A549 (cell line): ENCODE measurements around the gene SPATA13. TPM values are rescaled to one million over a fixed set of nuclear protein-coding genes. Genes with fewer than 3 reads are reported as not detected.

Experiments
- ATAC-seq, 2 experiments: fragments of 200-7000 bp in 1 of 2; fragments of >200 bp in 1 of 2; cut with Nextera tagmentation in 1 of 2; cut with Tn5 transposase in 1 of 2; 3 replicates each; pipeline versions ENCODE4 v1.8.0 to v1.9.1; 2018 to 2020; ENCODE audit warnings: mild to moderate bottlenecking in 1 of 2, moderate library complexity in 1 of 2
- CTCF ChIA-PET: fragments of 300-600 bp; sonication (Branson Sonifier 250); formaldehyde crosslinking; extraction: SDS; loops from one replicate; lab custom pipeline; 2021; ENCODE audit warnings: antibody characterized with exemption, inconsistent platforms; lab: Yijun Ruan, JAX
- POLR2A ChIA-PET: fragments of 350-600 bp; formaldehyde crosslinking; extraction: SDS; loops from one replicate; lab custom pipeline; 2021; ENCODE audit warnings: antibody characterized with exemption, inconsistent platforms; lab: Yijun Ruan, JAX
- DNase-seq, 2 experiments: peaks; one replicate each; pipeline versions ENCODE4 v3.0.0 to v3.0.0-alpha.2; 2011 to 2016; ENCODE audit warnings: low read depth in 1 of 2, low spot score in 1 of 2
- FAIRE-seq: peaks from 2 replicates; lab custom pipeline; 2011; peaks lifted over from hg19 to GRCh38; lab: Jason Lieb, UNC
- H3K27ac ChIP-seq, 2 experiments: fragments of >200 bp; sonication (Bioruptor Twin); formaldehyde crosslinking; 3 replicates each; pipeline ENCODE4 v1.5.1; 2016 to 2017
- H3K4me1 ChIP-seq: fragments of >200 bp; sonication (Bioruptor Twin); formaldehyde crosslinking; 3 replicates; pipeline ENCODE4 v1.6.1; 2016
- H3K4me2 ChIP-seq: fragments of >200 bp; sonication (Bioruptor Twin); formaldehyde crosslinking; 3 replicates; pipeline ENCODE4 v1.6.1; 2016
- H3K4me3 ChIP-seq: fragments of >200 bp; sonication (Bioruptor Twin); formaldehyde crosslinking; 3 replicates; pipeline ENCODE4 v1.5.1; 2016
- H3K9me3 ChIP-seq: fragments of >200 bp; sonication (Bioruptor Twin); formaldehyde crosslinking; 3 replicates; pipeline ENCODE4 v1.6.1; 2016
- BHLHE40 ChIP-seq: IDR thresholded peaks from 2 replicates; pipeline ENCODE4 v1.6.1; 2012; ENCODE audit warnings: low read depth, low read length, inconsistent platforms
- CBX2 ChIP-seq: fragments of 200-600 bp; sonication (generic); IDR thresholded peaks from 2 replicates; pipeline ENCODE4 v1.6.1; 2016; ENCODE audit warnings: low read depth, mild to moderate bottlenecking, borderline replicate concordance
- CBX8 ChIP-seq: fragments of 200-600 bp; sonication (generic); IDR thresholded peaks from 2 replicates; pipeline ENCODE4 v1.6.1; 2016
- CEBPB ChIP-seq, 2 experiments: fragments of >200 bp in 1 of 2; sonication (Bioruptor Twin) in 1 of 2; formaldehyde crosslinking in 1 of 2; IDR thresholded peaks; 2 replicates each; pipeline ENCODE4 v1.6.1; 2012 to 2016
- EHMT2 ChIP-seq: fragments of 200-600 bp; sonication (generic); IDR thresholded peaks from 2 replicates; pipeline ENCODE4 v1.6.1; 2016; ENCODE audit warnings: antibody characterized with exemption, low read depth, mild to moderate bottlenecking, moderate library complexity
- EP300 ChIP-seq, 2 experiments: fragments of >200 bp; sonication (Bioruptor Twin); formaldehyde crosslinking; IDR thresholded peaks; 2 replicates in 1 of 2; 3 replicates in 1 of 2; pipeline ENCODE4 v1.6.1; 2016 to 2017
- FOSB ChIP-seq: fragments of 250-450 bp; sonication (Bioruptor Pico); IDR thresholded peaks from 2 replicates; pipeline ENCODE4 v1.5.0; 2020; ENCODE audit warnings: mild to moderate bottlenecking, moderate library complexity
- FOXS1 ChIP-seq: fragments of 250-450 bp; sonication (Bioruptor Pico); IDR thresholded peaks from 2 replicates; pipeline ENCODE4 v1.5.0; 2020; ENCODE audit warnings: mild to moderate bottlenecking, moderate library complexity
- GATA3 ChIP-seq: IDR thresholded peaks from 2 replicates; pipeline ENCODE4 v1.6.1; 2012; ENCODE audit warnings: borderline replicate concordance
- HEYL ChIP-seq: fragments of 250-450 bp; sonication (Bioruptor Pico); IDR thresholded peaks from 2 replicates; pipeline ENCODE4 v1.8.0; 2021; ENCODE audit warnings: mild to moderate bottlenecking, moderate library complexity
- JUN ChIP-seq, 2 experiments: fragments of >200 bp; sonication (Bioruptor Twin); formaldehyde crosslinking; IDR thresholded peaks; 2 replicates in 1 of 2; 3 replicates in 1 of 2; pipeline ENCODE4 v1.6.1; 2016 to 2017
- NFE2L2 ChIP-seq: fragments of 150-350 bp; conservative IDR thresholded peaks from 2 replicates; pipeline ENCODE4 v1.6.1; 2014; ENCODE audit warnings: low read length
- NR3C1 ChIP-seq: fragments of >200 bp; sonication (Bioruptor Twin); formaldehyde crosslinking; IDR thresholded peaks from 3 replicates; pipeline ENCODE4 v1.6.1; 2017
- PHF8 ChIP-seq: fragments of 200-600 bp; sonication (generic); IDR thresholded peaks from 2 replicates; pipeline ENCODE4 v1.6.1; 2016; ENCODE audit warnings: low read depth, mild to moderate bottlenecking, antibody characterized with exemption, moderate library complexity, borderline replicate concordance
- POLR2A ChIP-seq: IDR thresholded peaks from 2 replicates; pipeline ENCODE4 v1.6.1; 2012; ENCODE audit warnings: mild to moderate bottlenecking, low read length
- RARB ChIP-seq: fragments of 250-450 bp; sonication (Bioruptor Pico); IDR thresholded peaks from 2 replicates; pipeline ENCODE4 v1.8.0; 2021; ENCODE audit warnings: mild to moderate bottlenecking, moderate library complexity
- RCOR1 ChIP-seq: fragments of 150-350 bp; IDR thresholded peaks from 2 replicates; pipeline ENCODE4 v1.6.1; 2014; ENCODE audit warnings: antibody characterized with exemption, low read length, low read depth
- SREBF2 ChIP-seq: fragments of 450-650 bp; IDR thresholded peaks from 2 replicates; pipeline ENCODE4 v1.6.1; 2014; ENCODE audit warnings: mild to moderate bottlenecking, moderate library complexity
- ZFP36 ChIP-seq: fragments of 450-650 bp; IDR thresholded peaks from 2 replicates; pipeline ENCODE4 v1.6.1; 2014; ENCODE audit warnings: borderline replicate concordance; ENCODE audit not compliant: partially characterized antibody
- ZNF302 ChIP-seq: fragments of 250-450 bp; sonication (Bioruptor Pico); IDR thresholded peaks from 2 replicates; pipeline ENCODE4 v1.9.0; 2021; ENCODE audit warnings: inconsistent platforms, mild to moderate bottlenecking, moderate library complexity
- WGBS: methylation state at CpG from one replicate; pipeline ENCODE4 v1.1.6; 2017; ENCODE audit errors: missing lambda C conversion rate; 5-methylcytosine and 5-hydroxymethylcytosine counted together
- polyA plus RNA-seq, 4 experiments: library from polyadenylated mRNA; depleted of rRNA in 3 of 4; stranded (reverse); fragments of >200 nt; fragmentation: RNase III in 1 of 4; extraction: RNeasy Plus Mini Kit Qiagen cat#74134 plus additional on column Dnase treatment in 1 of 4; gene quantifications; 2 replicates in 3 of 4; 3 replicates in 1 of 4; pipeline ENCODE4 v1.2.3, GENCODE V29; 2011 to 2017
- TF ChIP-seq, protein P1 (sequence below): fragments of >200 bp; sonication (Bioruptor Twin); formaldehyde crosslinking; IDR thresholded peaks from 2 replicates; pipeline ENCODE4 v1.6.1; 2016
- TF ChIP-seq, protein P2 (sequence below): fragments of 200-600 bp; sonication (generic); IDR thresholded peaks from 2 replicates; pipeline ENCODE4 v1.6.1; 2016; ENCODE audit warnings: antibody characterized with exemption, mild to moderate bottlenecking, moderate library complexity
- TF ChIP-seq, protein P3 (sequence below): fragments of 250-450 bp; sonication (Bioruptor Pico); IDR thresholded peaks from 2 replicates; pipeline ENCODE4 v1.5.0; 2020; ENCODE audit warnings: low read depth, mild to moderate bottlenecking, moderate library complexity
- TF ChIP-seq, protein P4 (sequence below): IDR thresholded peaks from 2 replicates; pipeline ENCODE4 v1.6.1; 2012
- TF ChIP-seq, protein P5 (sequence below): fragments of 250-450 bp; sonication (Bioruptor Pico); IDR thresholded peaks from 2 replicates; pipeline ENCODE4 v1.5.0; 2021; ENCODE audit warnings: mild to moderate bottlenecking, moderate library complexity, borderline replicate concordance
- TF ChIP-seq, protein P6 (sequence below): fragments of 150-350 bp; IDR thresholded peaks from 2 replicates; pipeline ENCODE4 v1.6.1; 2014; ENCODE audit warnings: low read depth, mild to moderate bottlenecking, low read length

Gene SPATA13
- polyA plus RNA-seq, 2 of the 4 experiments (the other 2 are of a cell fraction) = 3.1 to 6.3 TPM

DNA sequence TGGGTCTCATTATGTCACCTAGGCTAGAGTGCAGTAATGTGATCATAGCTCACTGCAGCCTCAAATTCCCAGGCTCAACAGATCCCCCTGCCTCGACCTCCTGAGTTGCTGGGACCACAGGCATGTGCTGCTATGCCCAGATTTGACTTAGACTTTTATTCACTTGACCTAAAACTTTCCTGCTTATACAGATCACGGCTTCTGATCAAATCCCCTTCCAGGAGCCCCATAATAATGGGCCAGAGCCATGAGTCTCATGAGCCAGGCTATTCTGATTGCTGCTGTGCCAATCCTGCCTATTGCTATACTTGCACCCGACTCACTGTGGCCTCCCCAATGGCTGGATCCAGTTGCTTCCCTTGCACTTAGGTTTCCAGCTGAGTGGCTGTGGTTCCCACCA, 190.9 kb downstream of the SPATA13 start:
- POLR2A ChIA-PET = no interaction called here
- 6% methylated on average over 3 of the region's 3 CpGs for WGBS

DNA sequence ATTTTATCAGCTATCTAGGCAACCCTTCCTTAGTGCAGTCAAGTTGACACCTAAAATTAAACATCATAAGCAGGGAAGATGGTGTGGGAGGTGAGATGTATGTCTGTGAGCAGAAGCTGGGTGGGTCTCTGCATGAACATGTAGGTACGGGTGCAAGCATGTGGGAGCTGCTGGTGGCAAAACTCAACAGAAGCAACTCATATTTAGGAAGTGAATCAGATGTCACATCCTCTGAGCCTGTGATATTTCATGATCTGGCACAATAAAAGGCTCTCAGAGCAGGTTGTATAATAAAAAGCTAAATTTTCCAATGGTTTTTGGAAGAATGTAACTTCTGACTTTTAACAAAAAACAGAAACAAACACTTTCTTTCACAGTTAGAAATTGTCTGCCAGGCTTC, 193.2 kb downstream of the SPATA13 start:
- Histone ChIP-seq H3K4me2 (no peak overlapping the region), H3K9me3 (no peaks in the 10 kb centered on the region), H3K4me3 (no peak overlapping the region), H3K27ac (no peak overlapping the region), H3K4me1 (no peaks in the 10 kb centered on the region)
- 44% methylated on average over 1 of the region's 1 CpG for WGBS
- POLR2A ChIA-PET = no interaction called here
- FAIRE-seq (no peak), DNase-seq (no peak), ATAC-seq (no peak)
- CTCF ChIA-PET = no interaction called here
- no peak for TF ChIP-seq BHLHE40
- TF ChIP-seq, protein P1, sequence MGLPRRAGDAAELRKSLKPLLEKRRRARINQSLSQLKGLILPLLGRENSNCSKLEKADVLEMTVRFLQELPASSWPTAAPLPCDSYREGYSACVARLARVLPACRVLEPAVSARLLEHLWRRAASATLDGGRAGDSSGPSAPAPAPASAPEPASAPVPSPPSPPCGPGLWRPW = no peak
- TF ChIP-seq JUN (IDR thresholded peaks at IDR 0.05) = no peak
- TF ChIP-seq, protein P2, sequence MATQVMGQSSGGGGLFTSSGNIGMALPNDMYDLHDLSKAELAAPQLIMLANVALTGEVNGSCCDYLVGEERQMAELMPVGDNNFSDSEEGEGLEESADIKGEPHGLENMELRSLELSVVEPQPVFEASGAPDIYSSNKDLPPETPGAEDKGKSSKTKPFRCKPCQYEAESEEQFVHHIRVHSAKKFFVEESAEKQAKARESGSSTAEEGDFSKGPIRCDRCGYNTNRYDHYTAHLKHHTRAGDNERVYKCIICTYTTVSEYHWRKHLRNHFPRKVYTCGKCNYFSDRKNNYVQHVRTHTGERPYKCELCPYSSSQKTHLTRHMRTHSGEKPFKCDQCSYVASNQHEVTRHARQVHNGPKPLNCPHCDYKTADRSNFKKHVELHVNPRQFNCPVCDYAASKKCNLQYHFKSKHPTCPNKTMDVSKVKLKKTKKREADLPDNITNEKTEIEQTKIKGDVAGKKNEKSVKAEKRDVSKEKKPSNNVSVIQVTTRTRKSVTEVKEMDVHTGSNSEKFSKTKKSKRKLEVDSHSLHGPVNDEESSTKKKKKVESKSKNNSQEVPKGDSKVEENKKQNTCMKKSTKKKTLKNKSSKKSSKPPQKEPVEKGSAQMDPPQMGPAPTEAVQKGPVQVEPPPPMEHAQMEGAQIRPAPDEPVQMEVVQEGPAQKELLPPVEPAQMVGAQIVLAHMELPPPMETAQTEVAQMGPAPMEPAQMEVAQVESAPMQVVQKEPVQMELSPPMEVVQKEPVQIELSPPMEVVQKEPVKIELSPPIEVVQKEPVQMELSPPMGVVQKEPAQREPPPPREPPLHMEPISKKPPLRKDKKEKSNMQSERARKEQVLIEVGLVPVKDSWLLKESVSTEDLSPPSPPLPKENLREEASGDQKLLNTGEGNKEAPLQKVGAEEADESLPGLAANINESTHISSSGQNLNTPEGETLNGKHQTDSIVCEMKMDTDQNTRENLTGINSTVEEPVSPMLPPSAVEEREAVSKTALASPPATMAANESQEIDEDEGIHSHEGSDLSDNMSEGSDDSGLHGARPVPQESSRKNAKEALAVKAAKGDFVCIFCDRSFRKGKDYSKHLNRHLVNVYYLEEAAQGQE = no peak
- TF ChIP-seq, protein P3, sequence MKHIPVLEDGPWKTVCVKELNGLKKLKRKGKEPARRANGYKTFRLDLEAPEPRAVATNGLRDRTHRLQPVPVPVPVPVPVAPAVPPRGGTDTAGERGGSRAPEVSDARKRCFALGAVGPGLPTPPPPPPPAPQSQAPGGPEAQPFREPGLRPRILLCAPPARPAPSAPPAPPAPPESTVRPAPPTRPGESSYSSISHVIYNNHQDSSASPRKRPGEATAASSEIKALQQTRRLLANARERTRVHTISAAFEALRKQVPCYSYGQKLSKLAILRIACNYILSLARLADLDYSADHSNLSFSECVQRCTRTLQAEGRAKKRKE (CRISPR knock-in tag) = no peak
- TF ChIP-seq EHMT2 = no peak
- TF ChIP-seq CBX8 = no peak
- TF ChIP-seq POLR2A = no peak
- TF ChIP-seq RARB (CRISPR knock-in tag) = no peak
- no peak for TF ChIP-seq ZNF302 (CRISPR knock-in tag)
- TF ChIP-seq CBX2 = no peak
- TF ChIP-seq ZFP36 = no peak
- no peak for TF ChIP-seq CEBPB (IDR thresholded peaks at IDR 0.05)
- TF ChIP-seq NR3C1 = no peak
- TF ChIP-seq EP300 (IDR thresholded peaks at IDR 0.05) = no peak

More for the DNA sequence above, 190.9 kb downstream of the SPATA13 start:
- DNase-seq (no peak), FAIRE-seq (no peak)
- no peak overlapping the region for H3K27ac ChIP-seq
- H3K9me3 ChIP-seq = no peaks in the 10 kb centered on the region
- no peak overlapping the region for H3K4me3 ChIP-seq
- TF ChIP-seq, protein P4, sequence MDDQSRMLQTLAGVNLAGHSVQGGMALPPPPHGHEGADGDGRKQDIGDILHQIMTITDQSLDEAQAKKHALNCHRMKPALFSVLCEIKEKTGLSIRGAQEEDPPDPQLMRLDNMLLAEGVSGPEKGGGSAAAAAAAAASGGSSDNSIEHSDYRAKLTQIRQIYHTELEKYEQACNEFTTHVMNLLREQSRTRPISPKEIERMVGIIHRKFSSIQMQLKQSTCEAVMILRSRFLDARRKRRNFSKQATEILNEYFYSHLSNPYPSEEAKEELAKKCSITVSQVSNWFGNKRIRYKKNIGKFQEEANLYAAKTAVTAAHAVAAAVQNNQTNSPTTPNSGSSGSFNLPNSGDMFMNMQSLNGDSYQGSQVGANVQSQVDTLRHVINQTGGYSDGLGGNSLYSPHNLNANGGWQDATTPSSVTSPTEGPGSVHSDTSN = no peak
- TF ChIP-seq RCOR1 (no peak), FOSB (CRISPR knock-in tag) (no peak), NR3C1 (no peak), FOXS1 (no peak), JUN (IDR thresholded peaks at IDR 0.05) (no peak), ZNF302 (CRISPR knock-in tag) (no peak), RARB (CRISPR knock-in tag) (no peak), GATA3 (no peak), PHF8 (no peak), EHMT2 (no peak), SREBF2 (no peak), NFE2L2 (no peak), HEYL (CRISPR knock-in tag) (no peak), CBX2 (no peak)
- TF ChIP-seq, protein P5, sequence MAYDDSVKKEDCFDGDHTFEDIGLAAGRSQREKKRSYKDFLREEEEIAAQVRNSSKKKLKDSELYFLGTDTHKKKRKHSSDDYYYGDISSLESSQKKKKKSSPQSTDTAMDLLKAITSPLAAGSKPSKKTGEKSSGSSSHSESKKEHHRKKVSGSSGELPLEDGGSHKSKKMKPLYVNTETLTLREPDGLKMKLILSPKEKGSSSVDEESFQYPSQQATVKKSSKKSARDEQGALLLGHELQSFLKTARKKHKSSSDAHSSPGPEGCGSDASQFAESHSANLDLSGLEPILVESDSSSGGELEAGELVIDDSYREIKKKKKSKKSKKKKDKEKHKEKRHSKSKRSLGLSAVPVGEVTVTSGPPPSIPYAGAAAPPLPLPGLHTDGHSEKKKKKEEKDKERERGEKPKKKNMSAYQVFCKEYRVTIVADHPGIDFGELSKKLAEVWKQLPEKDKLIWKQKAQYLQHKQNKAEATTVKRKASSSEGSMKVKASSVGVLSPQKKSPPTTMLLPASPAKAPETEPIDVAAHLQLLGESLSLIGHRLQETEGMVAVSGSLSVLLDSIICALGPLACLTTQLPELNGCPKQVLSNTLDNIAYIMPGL = no peak
- TF ChIP-seq, protein P1 = no peak
- TF ChIP-seq, protein P6, sequence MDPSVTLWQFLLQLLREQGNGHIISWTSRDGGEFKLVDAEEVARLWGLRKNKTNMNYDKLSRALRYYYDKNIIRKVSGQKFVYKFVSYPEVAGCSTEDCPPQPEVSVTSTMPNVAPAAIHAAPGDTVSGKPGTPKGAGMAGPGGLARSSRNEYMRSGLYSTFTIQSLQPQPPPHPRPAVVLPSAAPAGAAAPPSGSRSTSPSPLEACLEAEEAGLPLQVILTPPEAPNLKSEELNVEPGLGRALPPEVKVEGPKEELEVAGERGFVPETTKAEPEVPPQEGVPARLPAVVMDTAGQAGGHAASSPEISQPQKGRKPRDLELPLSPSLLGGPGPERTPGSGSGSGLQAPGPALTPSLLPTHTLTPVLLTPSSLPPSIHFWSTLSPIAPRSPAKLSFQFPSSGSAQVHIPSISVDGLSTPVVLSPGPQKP = no peak
- TF ChIP-seq, all 56 proteins: peak for 0
- CTCF ChIA-PET = no interaction called here
- ATAC-seq = no peak
- no peak overlapping the region for H3K4me2 ChIP-seq
- no peaks in the 10 kb centered on the region for H3K4me1 ChIP-seq
